HTR-8/SVneo (cell line): Measurements from ENCODE around the gene RAB33A.
"Not testable (repeated sequence)": the region's sequence is repeated elsewhere in the genome, so short reads cannot be mapped to it uniquely, and the experiment has no call there.

Experiments
- DNase-seq: peaks from one replicate; pipeline ENCODE4 v3.0.0; 2011; ENCODE audit warnings: low spot score, mixed read lengths; ENCODE audit not compliant: insufficient read length
- FAIRE-seq: peaks from 2 replicates; lab custom pipeline; 2011; peaks lifted over from hg19 to GRCh38; lab: Jason Lieb, UNC

Gene RAB33A

GRCh38 chrX:130224810-130225209 lies 53.0 kb downstream of the RAB33A start:
- DNase-seq: no peak
- FAIRE-seq: no peak

GRCh38 chrX:130228871-130229270 lies 57.1 kb downstream of the RAB33A start:
- FAIRE-seq: no peak
- DNase-seq: no peak

GRCh38 chrX:130231184-130231583 lies 59.4 kb downstream of the RAB33A start:
- DNase-seq, FAIRE-seq: not testable (repeated sequence)
